Measurements from ENCODE around the gene SCN10A. TPM values are rescaled to one million over a fixed set of nuclear protein-coding genes. Genes with fewer than 3 reads are reported as not detected.

Gene SCN10A
- polyA plus RNA-seq, 1 of the 3 experiments (the other 2 are of a cell fraction), result not detected

DNA sequence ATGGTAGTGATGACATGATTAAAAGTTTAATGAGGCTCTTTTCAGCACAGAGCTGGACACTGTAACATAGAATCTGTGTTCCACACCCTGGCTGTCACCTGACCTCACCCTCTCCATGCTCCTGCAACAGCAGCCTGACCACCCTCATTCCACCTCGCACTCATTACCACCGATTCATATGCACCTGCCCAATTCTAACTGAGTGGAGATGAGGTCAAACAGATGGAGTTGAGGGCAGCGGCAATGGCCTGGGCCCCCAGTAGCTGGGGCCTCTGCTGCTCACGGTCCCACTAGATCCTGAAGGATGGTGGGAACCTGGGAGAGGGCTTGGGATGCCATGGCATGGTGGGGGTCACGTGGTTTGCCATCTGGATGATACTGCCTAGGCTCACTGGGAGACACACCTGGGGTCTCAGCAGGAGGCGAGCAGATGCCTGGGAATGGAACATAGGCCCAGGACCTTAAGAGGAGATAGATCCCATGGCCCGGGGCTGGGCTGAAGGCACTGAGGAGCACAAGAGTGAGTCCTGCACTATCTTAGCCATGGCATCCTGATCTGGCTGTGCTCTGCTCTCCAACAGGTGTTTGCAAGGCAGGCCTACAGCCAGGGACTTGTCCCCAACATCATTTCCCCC, 167.9 kb downstream of the SCN10A start:
- CTCF ChIA-PET, result interaction anchor here (1.2 to 5.9 kb wide), 7 partner anchors 8 to 152 kb away, joined by 3 to 38 read pairs (median 4); partner anchors contain the start of gene EXOG
- Histone ChIP-seq H3F3A (replicated peaks; ENCODE audit: insufficient read depth) (no peaks in the 10 kb centered on the region), H4K20me1 (ENCODE audit: insufficient read depth) (no peaks in the 10 kb centered on the region), H3K9ac (no peak overlapping the region), H3K27ac (ENCODE audit: low read depth in 2 of 2, low read length in 1 of 2) (no peak overlapping the region), H3K27me3 (ENCODE audit: insufficient read depth) (peaks cover 12% of the 10 kb centered on the region; the same call in 1 of the 2 replicates), H3K36me3 (replicated peaks in 1 of 2; ENCODE audit: control insufficient read depth in 1 of 2, insufficient read depth in 2 of 2, low read length in 1 of 2) (no peaks in the 10 kb centered on the region), H3K79me2 (ENCODE audit: insufficient read depth) (no peaks in the 10 kb centered on the region), H2AFZ (ENCODE audit: low read depth) (no peak overlapping the region), H3K4me3 (ENCODE audit: low read depth in 2 of 2, low read length in 1 of 2) (no peak overlapping the region), H3K4me1 (ENCODE audit: control insufficient read depth in 1 of 2, insufficient read depth in 2 of 2, low read depth in 1 of 2, low read length in 1 of 2) (peaks cover 0 to 11% of the 10 kb centered on the region in 2 experiments; a peak in 1 of 4 replicates), H3K9me3 (no peaks in the 10 kb centered on the region), H3K4me2 (no peak overlapping the region; the same call in 1 of the 2 replicates), H3K9me2 (no peaks in the 10 kb centered on the region)
- DNase-seq, result peak; percentile 8
- 95% methylated on average over 4 of the region's 7 CpGs for WGBS (ENCODE audit: low lambda C conversion rate)
- POLR2A ChIA-PET, result no interaction called here
- TF ChIP-seq SMC3 (IDR thresholded peaks at IDR 0.05; ENCODE audit: low read depth, low read length) (no peak), JUND (IDR thresholded peaks at IDR 0.05) (no peak), RAD21 (IDR thresholded peaks at IDR 0.05; ENCODE audit: low read length) (no peak), EZH2phosphoT487 (IDR thresholded peaks at IDR 0.05; ENCODE audit: borderline replicate concordance, low read depth) (no peak), MXI1 (IDR thresholded peaks at IDR 0.05; ENCODE audit: low read depth, low read length) (no peak), GABPA (IDR thresholded peaks at IDR 0.05; ENCODE audit: low read depth) (no peak), EP300 (IDR thresholded peaks at IDR 0.05; ENCODE audit: borderline replicate concordance in 1 of 2, low read depth in 1 of 2, low read length in 1 of 2) (no peak), NFIC (IDR thresholded peaks at IDR 0.05; ENCODE audit: borderline replicate concordance) (no peak), ELF1 (IDR thresholded peaks at IDR 0.05) (no peak)
- TF ChIP-seq, protein P1, sequence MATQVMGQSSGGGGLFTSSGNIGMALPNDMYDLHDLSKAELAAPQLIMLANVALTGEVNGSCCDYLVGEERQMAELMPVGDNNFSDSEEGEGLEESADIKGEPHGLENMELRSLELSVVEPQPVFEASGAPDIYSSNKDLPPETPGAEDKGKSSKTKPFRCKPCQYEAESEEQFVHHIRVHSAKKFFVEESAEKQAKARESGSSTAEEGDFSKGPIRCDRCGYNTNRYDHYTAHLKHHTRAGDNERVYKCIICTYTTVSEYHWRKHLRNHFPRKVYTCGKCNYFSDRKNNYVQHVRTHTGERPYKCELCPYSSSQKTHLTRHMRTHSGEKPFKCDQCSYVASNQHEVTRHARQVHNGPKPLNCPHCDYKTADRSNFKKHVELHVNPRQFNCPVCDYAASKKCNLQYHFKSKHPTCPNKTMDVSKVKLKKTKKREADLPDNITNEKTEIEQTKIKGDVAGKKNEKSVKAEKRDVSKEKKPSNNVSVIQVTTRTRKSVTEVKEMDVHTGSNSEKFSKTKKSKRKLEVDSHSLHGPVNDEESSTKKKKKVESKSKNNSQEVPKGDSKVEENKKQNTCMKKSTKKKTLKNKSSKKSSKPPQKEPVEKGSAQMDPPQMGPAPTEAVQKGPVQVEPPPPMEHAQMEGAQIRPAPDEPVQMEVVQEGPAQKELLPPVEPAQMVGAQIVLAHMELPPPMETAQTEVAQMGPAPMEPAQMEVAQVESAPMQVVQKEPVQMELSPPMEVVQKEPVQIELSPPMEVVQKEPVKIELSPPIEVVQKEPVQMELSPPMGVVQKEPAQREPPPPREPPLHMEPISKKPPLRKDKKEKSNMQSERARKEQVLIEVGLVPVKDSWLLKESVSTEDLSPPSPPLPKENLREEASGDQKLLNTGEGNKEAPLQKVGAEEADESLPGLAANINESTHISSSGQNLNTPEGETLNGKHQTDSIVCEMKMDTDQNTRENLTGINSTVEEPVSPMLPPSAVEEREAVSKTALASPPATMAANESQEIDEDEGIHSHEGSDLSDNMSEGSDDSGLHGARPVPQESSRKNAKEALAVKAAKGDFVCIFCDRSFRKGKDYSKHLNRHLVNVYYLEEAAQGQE (IDR thresholded peaks at IDR 0.05; ENCODE audit: low read depth, low read length), result no peak
- TF ChIP-seq, protein P2, sequence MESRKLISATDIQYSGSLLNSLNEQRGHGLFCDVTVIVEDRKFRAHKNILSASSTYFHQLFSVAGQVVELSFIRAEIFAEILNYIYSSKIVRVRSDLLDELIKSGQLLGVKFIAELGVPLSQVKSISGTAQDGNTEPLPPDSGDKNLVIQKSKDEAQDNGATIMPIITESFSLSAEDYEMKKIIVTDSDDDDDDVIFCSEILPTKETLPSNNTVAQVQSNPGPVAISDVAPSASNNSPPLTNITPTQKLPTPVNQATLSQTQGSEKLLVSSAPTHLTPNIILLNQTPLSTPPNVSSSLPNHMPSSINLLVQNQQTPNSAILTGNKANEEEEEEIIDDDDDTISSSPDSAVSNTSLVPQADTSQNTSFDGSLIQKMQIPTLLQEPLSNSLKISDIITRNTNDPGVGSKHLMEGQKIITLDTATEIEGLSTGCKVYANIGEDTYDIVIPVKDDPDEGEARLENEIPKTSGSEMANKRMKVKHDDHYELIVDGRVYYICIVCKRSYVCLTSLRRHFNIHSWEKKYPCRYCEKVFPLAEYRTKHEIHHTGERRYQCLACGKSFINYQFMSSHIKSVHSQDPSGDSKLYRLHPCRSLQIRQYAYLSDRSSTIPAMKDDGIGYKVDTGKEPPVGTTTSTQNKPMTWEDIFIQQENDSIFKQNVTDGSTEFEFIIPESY (IDR thresholded peaks at IDR 0.05; ENCODE audit: borderline replicate concordance, low read depth), result no peak
- TF ChIP-seq, protein P3, sequence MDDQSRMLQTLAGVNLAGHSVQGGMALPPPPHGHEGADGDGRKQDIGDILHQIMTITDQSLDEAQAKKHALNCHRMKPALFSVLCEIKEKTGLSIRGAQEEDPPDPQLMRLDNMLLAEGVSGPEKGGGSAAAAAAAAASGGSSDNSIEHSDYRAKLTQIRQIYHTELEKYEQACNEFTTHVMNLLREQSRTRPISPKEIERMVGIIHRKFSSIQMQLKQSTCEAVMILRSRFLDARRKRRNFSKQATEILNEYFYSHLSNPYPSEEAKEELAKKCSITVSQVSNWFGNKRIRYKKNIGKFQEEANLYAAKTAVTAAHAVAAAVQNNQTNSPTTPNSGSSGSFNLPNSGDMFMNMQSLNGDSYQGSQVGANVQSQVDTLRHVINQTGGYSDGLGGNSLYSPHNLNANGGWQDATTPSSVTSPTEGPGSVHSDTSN (IDR thresholded peaks at IDR 0.05), result no peak

Measured in SK-N-SH (cell line).